Measurements from ENCODE around the gene SMO. TPM values are rescaled to one million over a fixed set of nuclear protein-coding genes. Genes with fewer than 3 reads are reported as not detected.

SMO gene
- total and polyA plus RNA-seq, 8 donors = 1.1 to 18.5 (median 5.1) TPM

DNA sequence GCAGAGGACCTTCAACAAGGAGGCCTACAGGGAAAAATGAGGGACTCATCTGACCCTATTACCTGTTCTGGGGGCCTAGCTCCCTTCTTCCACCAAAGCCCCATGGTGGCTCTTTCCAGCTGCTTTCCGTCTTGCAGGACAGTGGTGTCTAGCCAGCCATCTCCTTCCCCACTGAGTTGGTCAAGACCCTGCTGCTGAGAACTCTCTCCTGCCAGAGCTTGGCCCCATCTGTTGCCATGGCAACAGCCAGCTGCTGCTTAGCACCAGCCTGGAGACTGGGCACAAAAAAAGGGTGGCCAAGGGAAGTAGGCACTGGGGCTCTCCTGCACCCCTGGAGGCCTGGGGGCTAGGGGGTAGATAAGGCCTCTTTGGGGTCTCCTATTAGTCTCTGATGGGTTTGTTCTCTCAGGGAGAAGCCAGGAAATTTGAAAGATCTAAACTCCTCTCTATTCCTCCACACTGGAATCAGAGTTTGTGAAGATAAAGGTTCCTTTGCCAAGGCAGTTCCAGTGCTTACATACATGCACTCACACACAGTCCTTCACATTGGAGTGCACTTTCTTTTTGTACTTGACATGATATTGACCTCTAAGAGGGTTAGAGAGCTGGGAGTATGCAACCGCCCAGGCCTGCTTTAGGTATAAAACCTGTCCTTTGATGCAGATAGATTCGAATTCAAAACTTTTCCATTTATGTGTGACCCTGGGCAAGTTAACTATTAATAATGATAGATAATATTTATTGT is 28.1 kb upstream of the SMO start:
- no peak overlapping the region for H3K27ac ChIP-seq
- no peak for TF ChIP-seq EP300 (IDR thresholded peaks at IDR 0.05)
- TF ChIP-seq POLR2AphosphoS5 (IDR thresholded peaks at IDR 0.05) = no peak
- TF ChIP-seq, protein P1, sequence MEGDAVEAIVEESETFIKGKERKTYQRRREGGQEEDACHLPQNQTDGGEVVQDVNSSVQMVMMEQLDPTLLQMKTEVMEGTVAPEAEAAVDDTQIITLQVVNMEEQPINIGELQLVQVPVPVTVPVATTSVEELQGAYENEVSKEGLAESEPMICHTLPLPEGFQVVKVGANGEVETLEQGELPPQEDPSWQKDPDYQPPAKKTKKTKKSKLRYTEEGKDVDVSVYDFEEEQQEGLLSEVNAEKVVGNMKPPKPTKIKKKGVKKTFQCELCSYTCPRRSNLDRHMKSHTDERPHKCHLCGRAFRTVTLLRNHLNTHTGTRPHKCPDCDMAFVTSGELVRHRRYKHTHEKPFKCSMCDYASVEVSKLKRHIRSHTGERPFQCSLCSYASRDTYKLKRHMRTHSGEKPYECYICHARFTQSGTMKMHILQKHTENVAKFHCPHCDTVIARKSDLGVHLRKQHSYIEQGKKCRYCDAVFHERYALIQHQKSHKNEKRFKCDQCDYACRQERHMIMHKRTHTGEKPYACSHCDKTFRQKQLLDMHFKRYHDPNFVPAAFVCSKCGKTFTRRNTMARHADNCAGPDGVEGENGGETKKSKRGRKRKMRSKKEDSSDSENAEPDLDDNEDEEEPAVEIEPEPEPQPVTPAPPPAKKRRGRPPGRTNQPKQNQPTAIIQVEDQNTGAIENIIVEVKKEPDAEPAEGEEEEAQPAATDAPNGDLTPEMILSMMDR (IDR thresholded peaks at IDR 0.05) = no peak
- no peak for TF ChIP-seq POLR2A (IDR thresholded peaks at IDR 0.05)
- peaks cover 0 to 4% (median 0%) of the 10 kb centered on the region in 3 donors for H3K27me3 ChIP-seq
- H3K9me3 ChIP-seq = no peaks in the 10 kb centered on the region
- H3K4me3 ChIP-seq = no peak overlapping the region
- 83 to 94% (median 90%) methylated on average over 3 of the region's 3 CpGs for WGBS, 5 donors
- no peaks in the 10 kb centered on the region for H3K4me1 ChIP-seq
- peaks cover 0 to 6% (median 0%) of the 10 kb centered on the region in 4 donors for H3K36me3 ChIP-seq
- intact Hi-C loops (cut with DNase I; ENCODE audit: low total_unique reads) = no loop called here
- peak in 1 of 2 donors; percentile 50 for DNase-seq

DNA sequence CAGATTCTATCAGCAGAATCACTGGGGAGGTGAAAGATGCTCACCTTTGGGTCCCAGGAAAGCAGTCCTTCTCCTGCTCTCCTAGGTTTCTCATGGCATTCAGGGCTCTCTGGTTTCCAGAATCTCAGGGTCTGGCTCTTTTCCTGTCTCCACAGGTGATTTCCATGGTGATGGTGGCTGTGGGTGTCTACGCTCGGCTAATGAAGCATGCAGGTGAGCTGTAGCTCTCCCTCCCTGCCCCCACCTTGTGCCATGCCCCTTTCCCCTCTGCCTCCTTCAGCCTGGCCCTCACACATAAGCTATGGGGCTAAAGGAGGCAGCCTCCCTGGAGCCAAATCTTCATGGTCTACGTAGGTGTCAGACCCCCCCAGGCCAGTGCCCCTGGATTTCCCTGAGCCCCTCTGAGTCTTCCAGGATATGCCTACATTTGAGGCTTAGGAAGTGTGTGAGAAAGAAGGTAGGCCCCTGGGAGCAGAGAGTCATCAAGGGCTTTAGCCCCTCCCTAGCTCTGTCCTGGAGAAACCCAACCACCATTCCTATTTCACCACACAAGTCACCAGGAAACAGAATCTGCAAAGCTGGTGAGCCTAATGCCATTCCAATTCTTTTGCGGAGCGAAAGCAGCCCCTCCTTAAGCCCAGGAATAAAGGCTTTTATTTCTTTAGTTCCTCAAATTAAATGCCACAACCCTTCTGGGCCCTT is 26.8 kb upstream of the SMO start:
- TF ChIP-seq, protein P1 (IDR thresholded peaks at IDR 0.05) = no peak
- no peak for TF ChIP-seq POLR2A (IDR thresholded peaks at IDR 0.05)
- TF ChIP-seq EP300 (IDR thresholded peaks at IDR 0.05) = no peak
- TF ChIP-seq POLR2AphosphoS5 (IDR thresholded peaks at IDR 0.05) = no peak
- WGBS, 5 donors = 75 to 95% (median 83%) methylated on average over 3 to 5 of the region's 5 CpGs
- peaks cover 0 to 6% (median 0%) of the 10 kb centered on the region in 4 donors for H3K36me3 ChIP-seq
- H3K27me3 ChIP-seq = peaks cover 0 to 4% (median 0%) of the 10 kb centered on the region in 3 donors
- H3K27ac ChIP-seq = no peak overlapping the region
- no peak overlapping the region for H3K4me3 ChIP-seq
- H3K9me3 ChIP-seq = no peaks in the 10 kb centered on the region
- no peaks in the 10 kb centered on the region for H3K4me1 ChIP-seq
- DNase-seq = no peak
- intact Hi-C loops (cut with DNase I; ENCODE audit: low total_unique reads) = no loop called here

GRCh38 chr7:129162732-129163131 is 25.7 kb upstream of the SMO start:
- DNase-seq = no peak
- TF ChIP-seq POLR2A (IDR thresholded peaks at IDR 0.05) = no peak
- TF ChIP-seq EP300 (IDR thresholded peaks at IDR 0.05) = no peak
- no peak for TF ChIP-seq POLR2AphosphoS5 (IDR thresholded peaks at IDR 0.05)
- TF ChIP-seq, protein P1 (IDR thresholded peaks at IDR 0.05) = no peak
- H3K4me1 ChIP-seq = no peaks in the 10 kb centered on the region
- H3K9me3 ChIP-seq = no peaks in the 10 kb centered on the region
- H3K4me3 ChIP-seq = no peak overlapping the region
- 69 to 89% (median 81%) methylated on average over 4 to 5 of the region's 5 CpGs for WGBS, 5 donors
- H3K36me3 ChIP-seq = peaks cover 0 to 6% (median 0%) of the 10 kb centered on the region in 4 donors
- no peak overlapping the region for H3K27ac ChIP-seq
- H3K27me3 ChIP-seq = peaks cover 0 to 4% (median 0%) of the 10 kb centered on the region in 3 donors
- intact Hi-C loops (cut with DNase I; ENCODE audit: low total_unique reads) = no loop called here

DNA sequence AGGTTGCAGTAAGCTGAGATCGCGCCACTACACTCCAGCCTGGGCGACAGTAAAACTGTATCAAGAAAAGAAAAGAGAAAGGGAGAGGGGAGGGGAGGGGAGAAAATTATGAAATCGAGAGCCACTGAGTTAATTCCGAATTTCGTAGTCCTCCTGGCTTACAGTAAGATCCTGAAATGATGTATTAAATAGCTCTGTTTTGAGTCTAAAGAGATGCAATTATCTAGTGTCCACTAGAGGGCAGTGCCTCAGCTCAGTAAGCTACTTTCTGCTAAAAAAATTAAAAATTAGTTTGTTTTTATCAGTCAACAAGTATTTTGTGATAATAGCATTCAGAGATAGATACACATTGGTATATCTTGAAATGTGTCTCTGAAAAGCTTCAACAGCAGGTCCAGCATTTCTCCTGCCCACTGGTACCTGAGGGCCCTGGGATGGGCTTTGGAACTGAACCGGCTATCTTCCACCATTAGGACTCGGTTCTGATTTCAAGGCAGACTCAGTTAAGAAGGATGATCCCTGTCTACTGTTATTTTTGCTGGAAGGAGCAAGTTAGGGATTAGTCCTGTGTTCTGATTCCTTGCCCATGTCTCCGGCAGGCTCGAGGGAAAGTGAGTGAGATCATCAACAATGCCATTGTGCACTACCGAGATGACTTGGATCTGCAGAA is 24.4 kb upstream of the SMO start:
- intact Hi-C loops (cut with DNase I; ENCODE audit: low total_unique reads) = no loop called here

More for the DNA sequence above, 24.4 kb upstream of the SMO start:
- peaks cover 0 to 6% (median 0%) of the 10 kb centered on the region in 4 donors for H3K36me3 ChIP-seq
- WGBS, 5 donors = 58 to 63% (median 60%) methylated on average over 11 of the region's 11 CpGs
- peak in 1 of 2 donors; percentile 82 for DNase-seq
- H3K4me3 ChIP-seq = no peak overlapping the region
- no peaks in the 10 kb centered on the region for H3K9me3 ChIP-seq
- peaks cover 4 to 12% (median 8%) of the 10 kb centered on the region in 4 donors for H3K4me1 ChIP-seq
- H3K27ac ChIP-seq = no peak overlapping the region
- H3K27me3 ChIP-seq = peaks cover 0 to 4% (median 0%) of the 10 kb centered on the region in 3 donors
- no peak for TF ChIP-seq EP300 (IDR thresholded peaks at IDR 0.05)
- no peak for TF ChIP-seq POLR2A (IDR thresholded peaks at IDR 0.05)
- TF ChIP-seq POLR2AphosphoS5 (IDR thresholded peaks at IDR 0.05) = no peak
- TF ChIP-seq, protein P1 (IDR thresholded peaks at IDR 0.05) = peak in 5 of 7 experiments; percentile 42 to 86 (median 71)
